Omental fat pad (tissue), 4 donors: ENCODE measurements around the gene ABHD10. TPM values are rescaled to one million over a fixed set of nuclear protein-coding genes. Genes with fewer than 3 reads are reported as not detected.
"Not testable (repeated sequence)": the region's sequence is repeated elsewhere in the genome, so short reads cannot be mapped to it uniquely, and the experiment has no call there.

Experiments
- ATAC-seq: fragments of 150-250 bp; one replicate; pipeline ENCODE4 v1.9.1; 2016; ENCODE audit warnings: mild to moderate bottlenecking, moderate library complexity; ENCODE audit not compliant: low FRiP score
- DNase-seq: peaks from one replicate; pipeline ENCODE4 v3.0.0-alpha.2; 2019; ENCODE audit warnings: low spot score
- CTCF ChIP-seq, 3 donors: fragments of 450-650 bp; IDR thresholded peaks; one replicate each; pipeline ENCODE4 v1.5.1; 2016 to 2017; ENCODE audit warnings: antibody characterized with exemption in 3 of 3, mild to moderate bottlenecking in 3 of 3, moderate library complexity in 2 of 3
- total RNA-seq, 4 donors: library from RNA; depleted of rRNA; stranded (reverse); fragments of >200 nt; gene quantifications; one replicate each; pipeline ENCODE4 v1.1.0, GENCODE V29; 2016

Gene ABHD10
- total RNA-seq, 4 donors from 2014 or later: 9.5 to 27.4 (median 17.3) TPM

- no peak for ATAC-seq
These were observed 55.6 kb downstream of the ABHD10 start, which contains the start of gene TMPRSS7 for GRCh38 chr3:112034436-112034835. Gene TMPRSS7 (plus strand): TSS chr3:112034736. CDS start chr3:112034846, 110 bp downstream.

GRCh38 chr3:112035241-112035640 lies 56.4 kb downstream of the ABHD10 start:
- ATAC-seq: no peak
- no peak for DNase-seq
- TF ChIP-seq CTCF (IDR thresholded peaks at IDR 0.05): no peak

More at GRCh38 chr3:112034436-112034835, 55.6 kb downstream of the ABHD10 start, which contains the start of gene TMPRSS7:
- no peak for DNase-seq
- no peak for TF ChIP-seq CTCF (IDR thresholded peaks at IDR 0.05)

GRCh38 chr3:112037194-112037593 lies 58.4 kb downstream of the ABHD10 start:
- not testable (repeated sequence) for ATAC-seq, DNase-seq

GRCh38 chr3:112038863-112039262 lies 60.0 kb downstream of the ABHD10 start:
- no peak for ATAC-seq
- DNase-seq: no peak
- TF ChIP-seq CTCF (IDR thresholded peaks at IDR 0.05): no peak

- TF ChIP-seq CTCF (IDR thresholded peaks at IDR 0.05): no peak
- no peak for ATAC-seq
- DNase-seq: no peak
These were observed 62.5 kb downstream of the ABHD10 start for GRCh38 chr3:112041321-112041720.

- ATAC-seq (no peak), DNase-seq (no peak)
- no peak for TF ChIP-seq CTCF (IDR thresholded peaks at IDR 0.05)
These were observed 64.0 kb downstream of the ABHD10 start for GRCh38 chr3:112042842-112043280.

Other genes with a start within 250 kb of the ABHD10 start
- 100 to 1,000 TPM in 3 of 4 donors, 10 to 100 TPM in 1; 89.5 to 421 (median 186) TPM for gene PHLDB2, start 119.8 kb upstream of the ABHD10 start, total RNA-seq
- gene TAGLN3, start 19.9 kb downstream of the ABHD10 start, total RNA-seq: under 1 TPM in 1 of 4 donors, not detected in 3; 0.65 TPM
- gene TMPRSS7, start 55.7 kb downstream of the ABHD10 start, total RNA-seq: not detected
- 10 to 100 TPM in 2 of 4 donors, 1 to 10 TPM in 1, not detected in 1; 2.3 to 39.1 (median 13.1) TPM for gene C3orf52, start 107.4 kb downstream of the ABHD10 start, total RNA-seq
- under 1 TPM in 3 of 4 donors, not detected in 1; 0.47 to 0.88 (median 0.48) TPM for gene GCSAM, start 154.2 kb downstream of the ABHD10 start, total RNA-seq